K562 (cell line): ENCODE results near the gene AJAP1. TPM values are rescaled to one million over a fixed set of nuclear protein-coding genes. Genes with fewer than 3 reads are reported as not detected.

Experiments
- ATAC-seq: fragments of 200-7000 bp; cut with Tn5 transposase; 3 replicates; pipeline ENCODE4 v1.9.1; 2020; ENCODE audit warnings: moderate library complexity
- BruUV-seq: library from RNA; stranded (reverse); fragments of 400-500 nt; replicated peaks from 2 replicates; lab custom pipeline; 2021; lab: Mats Ljungman, UMichigan
- CTCF ChIA-PET: fragments of 300-600 bp; formaldehyde crosslinking; extraction: SDS; loops from one replicate; lab custom pipeline; 2021; ENCODE audit warnings: low intra/inter-chr PET ratio; lab: Yijun Ruan, JAX
- POLR2A ChIA-PET: fragments of 300-600, 350-650 bp; sonication (Branson Sonifier 250); formaldehyde crosslinking; extraction: SDS; loops from one replicate; lab custom pipeline; 2021; ENCODE audit warnings: antibody characterized with exemption, inconsistent platforms; lab: Yijun Ruan, JAX
- DNase-seq, 4 experiments: peaks; one replicate each; pipeline versions ENCODE4 v3.0.0 to v3.0.0-alpha.2; 2011 to 2018; ENCODE audit warnings: low spot score in 3 of 4, mixed read lengths in 3 of 4; ENCODE audit errors: extremely low read depth in 1 of 4
- FAIRE-seq: peaks from 2 replicates; lab custom pipeline; 2011; peaks lifted over from hg19 to GRCh38; lab: Jason Lieb, UNC
- H2AFZ ChIP-seq: 2 replicates; pipeline ENCODE4 v1.6.0; 2011; ENCODE audit warnings: low read depth, low read length, control low read depth, inconsistent platforms
- H3K27ac ChIP-seq: fragments of 200-600 bp; 3 replicates; pipeline ENCODE4 v1.8.0; 2011; ENCODE audit warnings: low read depth, mild to moderate bottlenecking, control low read depth, inconsistent platforms, low read length, moderate library complexity, mixed read lengths; ENCODE audit errors: extremely low read depth
- H3K27me3 ChIP-seq, 2 experiments: fragments of 300-600 bp in 1 of 2; 2 replicates in 1 of 2; 3 replicates in 1 of 2; pipeline versions ENCODE4 v1.6.0 to v1.8.0; 2011; ENCODE audit warnings: inconsistent platforms in 2 of 2, low read length in 2 of 2, mild to moderate bottlenecking in 1 of 2, mixed read lengths in 1 of 2, moderate library complexity in 1 of 2; ENCODE audit not compliant: control insufficient read depth in 2 of 2, insufficient read depth in 2 of 2
- H3K36me3 ChIP-seq: fragments of 300-600 bp; 3 replicates; pipeline ENCODE4 v1.8.0; 2011; ENCODE audit warnings: mild to moderate bottlenecking, low read length, inconsistent platforms; ENCODE audit not compliant: control insufficient read depth, insufficient read depth
- H3K4me1 ChIP-seq, 2 experiments: fragments of 200-600 bp in 1 of 2; replicated peaks in 1 of 2; 2 replicates in 1 of 2; 3 replicates in 1 of 2; pipeline versions ENCODE4 v1.5.1 to v1.8.0; 2011; ENCODE audit warnings: inconsistent platforms in 2 of 2, low read length in 2 of 2, mild to moderate bottlenecking in 1 of 2, mixed read lengths in 1 of 2, moderate library complexity in 1 of 2; ENCODE audit not compliant: control insufficient read depth in 2 of 2, insufficient read depth in 2 of 2
- H3K4me2 ChIP-seq: 2 replicates; pipeline ENCODE4 v1.6.1; 2011; ENCODE audit warnings: low read length, control low read depth, inconsistent platforms, mixed read lengths; ENCODE audit not compliant: insufficient read depth
- H3K4me3 ChIP-seq: fragments of 200-600 bp; sonication (generic), shearing (Covaris generic); 2 replicates; pipeline ENCODE4 v1.5.1; 2016; ENCODE audit warnings: control low read depth, inconsistent platforms
- H3K79me2 ChIP-seq: fragments of 200-600 bp; 3 replicates; pipeline ENCODE4 v1.8.0; 2011; ENCODE audit warnings: low read length, inconsistent platforms; ENCODE audit not compliant: control insufficient read depth, insufficient read depth
- H3K9ac ChIP-seq, 2 experiments: 2 replicates each; pipeline versions ENCODE4 v1.6.0 to v1.6.1; 2011; ENCODE audit warnings: low read depth in 2 of 2, low read length in 2 of 2, control low read depth in 1 of 2, inconsistent platforms in 1 of 2, mild to moderate bottlenecking in 1 of 2, mixed read lengths in 1 of 2; ENCODE audit not compliant: insufficient read depth in 1 of 2
- H3K9me1 ChIP-seq: one replicate; pipeline ENCODE4 v1.6.0; 2011; ENCODE audit warnings: inconsistent platforms, mild to moderate bottlenecking, low read length, moderate library complexity; ENCODE audit not compliant: control insufficient read depth, insufficient read depth
- H3K9me3 ChIP-seq: replicated peaks from 2 replicates; pipeline ENCODE4 v1.5.1; 2011; ENCODE audit warnings: low read depth, low read length, inconsistent platforms; ENCODE audit not compliant: control insufficient read depth, insufficient read depth
- H4K20me1 ChIP-seq: replicated peaks from 2 replicates; pipeline ENCODE4 v1.6.1; 2011; ENCODE audit warnings: low read length, inconsistent platforms, mixed read lengths; ENCODE audit not compliant: control insufficient read depth, insufficient read depth
- EP400 ChIP-seq: fragments of 450-650 bp; IDR thresholded peaks from 2 replicates; pipeline ENCODE4 v1.6.1; 2017; ENCODE audit warnings: antibody characterized with exemption, mild to moderate bottlenecking, moderate library complexity
- MGA ChIP-seq: fragments of 450-650 bp; IDR thresholded peaks from 2 replicates; pipeline ENCODE4 v1.6.1; 2016; ENCODE audit warnings: mild to moderate bottlenecking, moderate library complexity
- NCOA4 ChIP-seq: fragments of 450-650 bp; IDR thresholded peaks from 2 replicates; pipeline ENCODE4 v1.6.1; 2018; ENCODE audit warnings: mild to moderate bottlenecking; ENCODE audit not compliant: partially characterized antibody
- NCOR1 ChIP-seq: fragments of 450-650 bp; IDR thresholded peaks from 2 replicates; pipeline ENCODE4 v1.6.1; 2016; ENCODE audit warnings: mild to moderate bottlenecking, moderate library complexity
- ZNF324 ChIP-seq: fragments of 250-450 bp; sonication (Bioruptor Pico); IDR thresholded peaks from 2 replicates; pipeline ENCODE4 v1.4.0; 2020; ENCODE audit warnings: mild to moderate bottlenecking
- WGBS: fragments of 100-300 bp; shearing (Covaris generic); methylation state at CpG from one replicate; pipeline ENCODE4 v1.1.6; 2016; ENCODE audit warnings: low coverage, mixed read lengths; ENCODE audit not compliant: insufficient coverage; ENCODE audit errors: missing lambda C conversion rate; 5-methylcytosine and 5-hydroxymethylcytosine counted together
- in situ Hi-C: fragments of 300-500 bp; cut with MboI; formaldehyde crosslinking; loops from 4 replicates; pipeline ENCODE4 v1.15.0; 2018; ENCODE audit warnings: inconsistent platforms, mixed read lengths
- intact Hi-C: fragments of 100-400 bp; cut with micrococcal nuclease; formaldehyde crosslinking; loops from 2 replicates; pipeline ENCODE4 v1.14.2; 2022
- polyA plus RNA-seq, 8 experiments: library from polyadenylated mRNA; depleted of rRNA in 4 of 8; stranded (reverse) in 5 of 8; unstranded in 3 of 8; fragments of >200 nt; fragmentation: Nextera tagmentation in 2 of 8; fragmentation: Illumina TruSeq in 1 of 8; extraction: Ambion mirVana in 2 of 8; extraction: Trizol in 1 of 8; gene quantifications; 2 replicates each; pipeline versions ENCODE4 v1.2.1 to v1.2.3, GENCODE V29; 2011 to 2014; ENCODE audit warnings: inconsistent platforms in 1 of 8, missing spikeins in 1 of 8
- total RNA-seq, 7 experiments: library from RNA; depleted of rRNA in 6 of 7; stranded (reverse); fragments of >200 nt in 6 of 7; fragmentation: Illumina TruSeq in 2 of 7; extraction: Trizol in 2 of 7; gene quantifications; 2 replicates each; pipeline versions ENCODE4 v1.2.1 to v1.2.3, GENCODE V29; 2011 to 2021; ENCODE audit warnings: low replicate concordance in 1 of 7

The AJAP1 gene
- total and polyA plus RNA-seq, 9 of the 15 experiments (the other 6 are each of a cell fraction or from before 2014, with no cell fraction given), result not detected

- Histone ChIP-seq H3K36me3 (no peaks in the 10 kb centered on the region), H3K79me2 (no peaks in the 10 kb centered on the region), H3K27ac (no peak overlapping the region), H3K9ac (no peak overlapping the region), H3K9me1 (no peaks in the 10 kb centered on the region), H3K27me3 (peaks cover 0 to 22% of the 10 kb centered on the region in 2 experiments; a peak in 2 of 5 replicates), H3K4me2 (no peak overlapping the region), H3K4me3 (no peak overlapping the region), H4K20me1 (no peaks in the 10 kb centered on the region), H3K9me3 (no peaks in the 10 kb centered on the region; the same call in 1 of the 2 replicates), H3K4me1 (no peaks in the 10 kb centered on the region), H2AFZ (no peak overlapping the region)
- no peak for DNase-seq
- FAIRE-seq, result no peak
- in situ Hi-C loops, result no loop called here
- TF ChIP-seq ZNF324 (CRISPR knock-in tag) (no peak), EP400 (no peak), MGA (no peak), NCOA4 (no peak), NCOR1 (no peak)
- ATAC-seq, result no peak
- no TSS peak for BruUV-seq
- intact Hi-C loops, result no loop called here
- WGBS, result 6% methylated on average over 16 of the region's 16 CpGs
- POLR2A ChIA-PET, result interaction anchor here (0.6 kb wide), 1 partner anchor 306 kb away, joined by 4 read pairs; no protein-coding TSS in a partner anchor
- CTCF ChIA-PET, result no interaction called here
Observed at GRCh38 chr1:4702932-4703331, 48.5 kb downstream of the AJAP1 start.
